Suppressor macrophage treated with lipopolysaccharide for 4 hours (primary cell): Measurements from ENCODE around the gene ST6GALNAC2.
"Not testable (repeated sequence)": the region's sequence is repeated elsewhere in the genome, so short reads cannot be mapped to it uniquely, and the experiment has no call there.

Experiments used
- DNase-seq: peaks from one replicate; pipeline ENCODE4 v3.0.0-alpha.2; 2020

ST6GALNAC2 gene

DNA sequence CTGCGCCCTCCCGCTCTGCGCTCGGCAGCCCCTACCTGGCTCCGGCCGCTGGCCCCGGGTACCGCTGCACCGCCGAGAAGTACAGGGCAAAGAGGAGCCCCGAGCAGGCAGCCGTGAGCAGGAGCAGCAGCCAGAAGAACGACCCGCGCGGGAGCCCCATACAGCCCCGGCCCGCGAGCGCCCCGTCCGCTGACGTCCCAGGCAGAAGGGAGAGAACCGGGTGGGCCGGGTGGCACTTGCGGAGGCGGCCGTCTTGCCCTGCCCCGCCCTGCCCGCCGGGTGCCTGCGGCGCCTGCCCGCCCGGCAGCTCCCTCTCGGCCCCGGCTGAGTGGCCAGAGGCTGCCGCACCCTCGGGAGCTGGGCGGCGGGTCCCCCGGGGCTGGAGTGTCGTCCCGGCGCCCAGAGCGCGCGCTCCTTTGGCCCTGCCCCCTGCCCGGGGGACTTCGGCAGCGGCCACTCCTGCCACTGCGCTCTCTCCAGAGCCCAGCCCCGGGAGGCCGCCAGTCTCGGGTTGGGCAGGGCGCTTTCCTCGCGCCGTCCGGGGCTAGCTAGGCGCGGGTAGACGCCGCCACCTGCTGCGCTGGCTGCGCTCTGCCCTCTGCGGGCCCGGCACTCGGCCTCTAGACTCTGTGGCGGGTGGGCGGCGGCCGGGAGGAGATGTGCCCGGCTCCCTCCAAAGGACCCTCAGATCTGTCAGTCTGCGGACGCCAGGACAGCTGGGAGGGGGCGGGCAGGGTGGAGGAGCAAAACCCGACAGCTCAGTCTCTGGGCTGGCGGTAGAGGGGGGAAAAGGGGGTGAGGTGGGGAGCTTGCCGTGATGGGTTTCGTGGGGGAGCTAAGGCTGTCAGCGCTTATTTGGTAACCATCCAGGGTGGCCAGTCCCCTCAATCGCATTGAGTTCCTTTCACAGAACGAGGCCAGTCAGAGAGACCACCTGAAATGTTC, at the start of gene ST6GALNAC2:
Gene ST6GALNAC2 (minus strand): TSS at position 212 of the 945 bp plus-strand sequence. CDS start 52 bp downstream, at position 160.
- DNase-seq: peak; percentile 82

DNA sequence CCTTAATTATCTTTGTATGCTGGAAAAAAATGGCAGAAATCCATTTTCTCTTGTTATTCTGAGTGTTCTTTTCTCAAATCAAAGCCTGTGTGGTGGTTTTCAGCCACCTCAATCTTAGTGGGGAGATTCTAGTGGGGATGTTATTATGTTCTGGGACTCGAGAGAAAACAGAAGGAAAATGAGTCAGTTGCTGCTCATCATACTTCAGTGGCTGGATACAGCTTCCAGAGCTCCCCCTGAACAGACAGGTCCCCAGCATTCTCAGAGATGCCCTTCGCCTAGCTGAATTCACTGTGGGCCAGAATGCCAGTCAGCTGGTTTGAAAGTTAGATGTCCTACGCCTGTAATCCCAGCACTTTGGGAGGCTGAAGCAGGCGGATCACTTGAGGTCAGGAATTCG, 49.4 kb upstream of the ST6GALNAC2 start:
- no peak for DNase-seq

DNA sequence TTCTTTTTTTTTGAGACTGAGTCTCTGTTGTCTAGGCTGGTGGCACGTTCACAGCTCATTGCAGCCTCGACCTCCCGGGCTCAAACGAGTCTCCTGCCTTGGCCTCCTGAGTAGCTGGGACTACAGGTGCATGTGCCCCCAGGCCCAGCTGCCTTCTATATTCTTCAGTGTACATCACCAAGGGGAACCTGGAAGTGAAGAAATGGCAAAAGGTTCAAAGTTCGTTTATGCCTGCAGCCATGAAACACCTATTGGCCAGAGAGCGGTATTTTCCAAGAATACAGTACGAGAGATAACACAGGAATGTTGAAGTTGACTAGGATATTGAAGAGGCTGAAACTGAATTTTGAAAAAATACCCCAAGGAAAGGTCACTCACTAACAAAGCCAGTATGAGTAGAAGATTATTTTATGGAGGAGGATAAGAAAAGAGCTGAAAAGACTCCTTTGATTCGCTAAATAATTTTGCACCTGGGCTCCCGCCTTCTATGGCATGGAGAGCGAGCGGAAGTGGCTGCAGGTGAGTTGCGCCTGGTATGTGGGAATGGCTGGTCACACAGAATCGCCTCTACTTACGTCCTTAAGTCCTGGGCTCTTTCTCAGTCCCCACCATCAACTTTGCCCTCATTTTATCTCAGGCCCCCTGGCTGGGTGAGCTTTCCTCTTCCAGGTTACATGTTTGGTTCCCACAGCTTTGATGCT, 48.1 kb upstream of the ST6GALNAC2 start:
- no peak for DNase-seq

DNA sequence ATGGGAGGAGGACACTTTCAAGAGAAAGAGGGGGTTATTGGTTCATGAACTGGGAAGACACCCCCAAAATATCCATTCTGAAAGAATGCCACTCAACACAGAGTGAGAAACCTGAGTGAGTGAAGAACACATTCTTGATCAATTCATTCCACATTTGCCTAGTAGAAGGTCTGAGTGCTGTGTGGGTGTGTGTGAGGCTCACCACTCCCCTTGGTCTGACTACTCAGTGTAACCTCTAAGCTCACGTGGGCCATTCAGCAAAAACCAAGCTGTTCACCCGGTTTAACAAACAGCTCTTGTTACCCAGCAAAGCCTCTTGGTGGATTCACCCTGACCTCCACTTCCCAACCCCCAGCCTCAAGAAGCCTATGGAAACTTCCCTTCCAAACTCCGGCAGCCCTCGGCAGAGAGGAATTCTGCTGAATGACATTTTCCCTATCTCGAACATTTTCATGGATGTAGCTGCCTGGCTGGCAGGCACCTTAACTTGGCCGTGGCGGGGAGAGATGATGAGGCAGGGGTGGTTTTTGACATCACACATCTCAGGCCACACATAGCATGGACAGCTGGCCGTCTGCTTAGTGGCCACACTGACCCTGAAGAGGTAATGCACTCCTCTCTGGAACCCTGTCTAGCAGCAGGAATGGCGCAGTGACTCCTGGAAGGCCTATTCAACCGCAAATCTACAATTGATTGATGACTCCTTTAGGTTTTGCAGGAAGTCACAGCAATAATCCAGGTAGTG, 46.3 kb upstream of the ST6GALNAC2 start:
- no peak for DNase-seq

DNA sequence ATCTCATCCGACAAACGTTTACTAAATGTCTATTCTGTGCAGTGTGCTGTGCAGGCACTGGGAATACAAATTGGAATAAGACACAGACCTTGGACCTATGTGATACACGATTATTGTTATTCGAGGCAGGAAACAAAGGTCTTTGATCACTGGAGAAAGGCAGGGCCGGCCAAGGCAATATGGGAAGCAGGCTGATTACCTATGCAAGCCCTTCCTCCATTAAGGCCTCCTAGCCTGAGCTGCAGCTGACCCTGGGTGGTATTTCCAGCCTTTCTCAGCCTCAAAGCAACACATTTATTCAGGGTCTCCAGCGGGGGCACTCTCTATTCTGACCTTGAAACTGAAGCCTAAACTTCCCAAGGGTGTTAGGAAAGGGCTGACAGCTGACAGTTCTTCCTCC, 44.5 kb upstream of the ST6GALNAC2 start:
- DNase-seq: no peak

DNA sequence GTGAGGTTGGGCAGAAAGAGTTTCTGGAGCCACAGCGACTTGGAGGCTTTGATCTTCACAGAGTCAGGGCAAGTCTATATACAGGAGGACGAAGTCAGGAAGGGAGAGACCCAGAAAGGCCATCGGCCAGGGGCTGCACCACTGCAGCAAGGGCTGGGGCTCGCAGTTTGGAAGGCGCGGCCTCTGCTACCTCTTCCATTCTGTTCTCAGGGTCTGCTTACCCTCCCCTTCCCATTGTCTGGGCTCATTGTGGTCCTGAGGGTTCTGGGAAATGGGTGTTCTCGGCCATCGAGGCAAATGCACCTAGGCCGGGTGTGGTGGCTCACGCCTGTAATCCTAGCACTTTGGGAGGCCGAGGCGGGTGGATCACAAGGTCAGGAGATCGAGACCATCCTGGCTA, 41.9 kb upstream of the ST6GALNAC2 start:
- no peak for DNase-seq

DNA sequence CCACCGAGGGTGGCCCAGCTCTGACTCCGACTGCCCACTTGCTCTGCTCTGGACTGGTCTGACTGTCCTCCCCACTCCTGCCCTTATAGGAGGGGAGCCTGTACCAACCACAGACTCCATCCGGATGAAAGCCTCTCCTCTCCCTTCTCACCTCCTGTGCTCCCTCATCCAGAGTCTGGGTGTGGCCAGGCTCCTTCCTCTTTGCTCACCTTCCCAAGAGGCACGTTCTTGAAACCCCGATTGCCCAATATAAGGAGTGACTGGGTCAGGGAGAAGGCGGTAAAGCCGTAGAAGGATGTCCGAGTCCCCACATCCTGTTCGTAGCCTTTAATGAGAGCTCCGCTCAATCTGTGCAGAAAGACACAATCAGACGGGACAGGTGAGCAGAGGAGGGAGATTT, 40.8 kb upstream of the ST6GALNAC2 start:
- DNase-seq: no peak

DNA sequence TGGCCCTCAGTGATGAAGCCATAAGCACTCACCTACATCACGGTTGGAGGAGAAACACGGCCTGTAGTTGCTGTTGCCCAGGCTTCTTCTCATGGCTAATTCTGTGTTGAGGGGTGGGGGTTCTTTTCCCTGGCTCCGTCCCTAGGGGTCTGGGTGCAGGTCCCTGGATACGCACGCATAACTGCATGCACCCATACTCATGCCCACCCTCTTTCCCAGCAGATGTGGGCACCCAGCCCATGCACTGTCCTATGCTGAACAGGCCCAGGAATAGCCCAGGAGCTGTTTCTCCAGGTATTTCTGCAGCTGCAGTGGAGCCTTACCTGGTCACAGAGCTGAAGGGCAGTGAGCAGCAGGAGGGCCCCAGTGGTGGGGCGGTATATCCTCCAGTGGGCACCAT, 39.8 kb upstream of the ST6GALNAC2 start:
- no peak for DNase-seq

DNA sequence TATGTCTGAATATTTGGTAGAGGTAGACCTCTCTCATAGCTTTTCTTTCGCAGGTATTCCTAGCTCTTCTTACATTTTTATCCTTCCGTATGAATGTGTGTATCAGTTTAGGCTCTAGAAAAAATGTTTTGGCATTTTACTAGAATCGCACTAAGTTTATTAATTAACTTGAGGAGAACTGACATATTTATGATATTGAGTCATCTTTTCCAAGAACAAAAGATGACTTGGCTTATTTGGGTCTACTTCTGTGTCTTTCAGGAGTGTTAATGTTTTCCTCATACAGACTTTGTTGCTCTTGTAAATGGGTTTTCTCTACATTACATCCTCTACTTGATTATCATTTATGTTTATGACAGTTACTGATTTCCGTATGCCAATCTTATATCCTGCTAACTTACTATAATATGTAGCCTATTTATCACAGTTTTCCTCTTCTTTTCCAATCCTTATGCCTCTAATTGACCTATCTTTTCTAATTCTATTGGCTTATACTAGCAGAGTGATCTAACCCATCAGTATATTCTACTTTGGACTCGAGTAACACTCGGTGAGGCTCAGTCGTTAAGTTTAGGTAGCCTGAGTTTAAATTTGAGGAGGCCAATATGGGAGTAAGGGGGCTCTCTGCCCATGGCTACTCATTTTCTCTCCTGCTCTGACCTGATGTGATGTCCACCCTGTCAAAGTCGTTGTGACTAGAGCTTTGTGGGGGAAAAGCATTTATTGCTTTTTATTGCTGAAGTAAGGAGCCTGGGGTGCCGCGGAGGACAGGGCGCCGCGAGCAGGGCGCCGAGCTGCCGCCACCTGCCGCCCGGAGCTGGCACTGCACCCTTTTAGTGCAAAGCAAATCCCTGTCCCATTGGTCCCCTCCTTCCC, 37.8 kb upstream of the ST6GALNAC2 start:
- peak; percentile 85 for DNase-seq

DNA sequence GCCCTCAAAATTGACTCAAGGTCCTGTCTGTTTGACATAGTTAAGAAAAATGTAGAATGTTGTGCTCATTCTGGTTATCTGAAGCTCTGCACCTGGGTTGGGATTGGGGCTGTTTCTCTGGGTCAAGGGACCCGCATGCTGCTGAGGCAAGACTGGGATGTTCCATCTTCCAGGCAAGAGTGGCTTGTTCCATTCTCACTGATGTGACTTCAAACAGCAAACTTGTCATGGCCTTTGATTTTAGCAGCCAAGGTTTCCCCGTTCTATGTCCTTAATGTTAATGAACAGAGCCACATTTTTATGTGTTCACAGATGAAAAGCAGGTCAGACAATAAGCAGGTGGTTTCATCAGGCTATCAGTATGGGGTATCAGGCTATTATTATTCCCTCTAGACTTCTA, 32.2 kb upstream of the ST6GALNAC2 start:
- no peak for DNase-seq

DNA sequence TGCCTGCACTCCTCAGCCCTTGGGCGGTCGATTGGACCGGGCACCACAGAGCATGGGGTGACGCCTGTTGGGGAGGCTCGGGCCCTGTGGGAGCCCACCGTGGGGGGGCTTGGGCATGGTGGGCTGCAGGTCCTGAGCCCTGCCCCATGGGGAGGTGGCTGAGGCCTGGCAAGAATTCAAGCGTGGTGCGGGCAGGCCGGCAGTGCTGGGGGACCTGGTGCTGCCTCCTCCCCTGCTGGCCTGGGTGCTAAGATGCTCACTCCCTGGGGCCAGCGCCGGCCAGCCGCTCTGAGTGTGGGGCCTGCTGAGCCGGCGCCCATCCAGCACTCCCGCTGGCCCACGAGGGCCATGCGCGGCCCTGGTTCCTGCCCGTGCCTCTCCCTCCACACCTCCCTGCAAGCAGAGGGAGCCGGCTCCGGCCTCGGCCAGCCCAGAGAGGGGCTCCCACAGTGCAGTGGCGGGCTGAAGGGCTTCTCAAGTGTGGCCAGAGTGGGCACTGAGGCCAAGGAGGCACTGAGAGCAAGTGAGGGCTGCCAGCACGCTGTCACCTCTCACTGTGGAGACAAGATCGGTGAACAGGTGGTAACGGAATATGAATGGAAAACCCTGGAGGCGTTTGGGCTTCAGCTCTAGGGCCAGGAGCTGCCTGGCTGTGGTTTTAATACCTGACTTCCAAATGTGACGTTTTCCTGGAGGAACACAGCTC, 29.4 kb upstream of the ST6GALNAC2 start:
- no peak for DNase-seq

DNA sequence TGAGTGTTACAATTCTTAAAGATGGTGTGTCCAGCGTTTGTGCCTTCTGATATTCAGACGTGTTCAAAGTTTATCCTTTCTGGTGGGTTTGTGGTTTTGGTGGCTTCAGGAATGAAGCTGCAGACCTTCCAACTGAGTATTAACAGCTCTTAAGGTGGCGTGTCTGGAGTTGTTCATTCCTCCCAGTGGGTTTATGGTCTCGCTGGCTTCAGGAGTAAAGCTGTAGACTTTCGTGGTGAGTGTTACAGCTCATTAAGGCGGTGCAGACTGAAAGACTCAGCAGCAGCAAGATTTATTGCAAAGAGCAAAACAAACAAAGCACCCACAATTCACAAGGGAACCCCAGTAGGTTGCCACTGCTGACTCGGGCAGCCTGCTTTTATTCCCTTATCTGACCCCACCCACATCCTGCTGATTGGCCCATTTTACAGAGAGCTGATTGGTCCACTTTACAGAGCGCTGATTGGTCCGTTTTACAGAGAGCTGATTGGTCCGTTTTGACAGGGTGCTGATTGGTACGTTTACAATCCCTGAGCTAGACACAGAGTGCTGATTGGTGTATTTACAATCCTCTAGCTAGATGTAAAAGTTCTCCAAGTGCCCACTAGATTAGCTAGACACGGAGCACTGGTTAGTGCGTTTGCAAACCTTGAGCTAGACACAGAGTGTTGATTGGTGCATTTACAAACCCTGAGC, 28.6 kb upstream of the ST6GALNAC2 start:
- DNase-seq: not testable (repeated sequence)

DNA sequence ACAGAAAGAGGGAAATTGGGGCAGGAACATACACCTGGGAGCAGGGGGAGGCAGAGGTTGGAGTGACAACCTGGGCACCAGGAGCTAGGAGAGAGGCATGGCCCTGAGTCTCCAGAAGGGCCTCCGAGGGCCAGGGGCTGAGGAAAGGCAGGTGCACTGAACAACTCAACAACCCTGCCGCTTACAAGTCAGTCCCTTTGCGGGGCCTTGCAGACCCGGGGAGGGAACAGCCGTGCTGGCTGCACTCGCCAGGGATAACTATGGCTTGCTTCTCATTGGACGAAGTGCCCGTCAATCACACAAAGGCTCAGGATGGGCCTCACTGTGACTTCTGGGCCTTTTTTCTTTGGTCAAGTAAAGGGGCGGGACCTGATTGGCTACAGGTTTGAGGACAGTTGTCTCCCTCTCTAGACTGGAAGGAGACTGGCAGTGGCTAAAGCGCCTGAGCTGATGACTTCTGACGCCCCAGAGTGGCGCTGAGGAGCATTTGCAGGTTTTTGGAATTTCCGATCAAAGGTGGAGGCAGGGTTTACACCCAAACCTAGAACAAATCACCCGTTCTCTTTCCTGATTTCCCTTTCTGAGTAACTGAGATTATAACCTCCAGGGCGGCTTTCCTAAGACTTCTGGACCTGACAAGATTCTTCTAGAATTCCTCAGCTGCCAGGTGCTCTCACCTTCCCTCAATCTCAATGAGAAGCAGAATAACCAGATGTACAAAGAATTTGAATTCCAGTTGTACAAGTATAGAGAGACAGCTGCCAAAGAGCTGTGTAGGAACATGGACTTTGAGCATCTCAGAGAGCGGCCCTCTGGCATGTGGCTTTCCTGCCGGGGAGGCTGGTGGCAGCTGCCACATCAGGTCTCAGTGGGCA, 27.6 kb upstream of the ST6GALNAC2 start:
- DNase-seq: no peak

DNA sequence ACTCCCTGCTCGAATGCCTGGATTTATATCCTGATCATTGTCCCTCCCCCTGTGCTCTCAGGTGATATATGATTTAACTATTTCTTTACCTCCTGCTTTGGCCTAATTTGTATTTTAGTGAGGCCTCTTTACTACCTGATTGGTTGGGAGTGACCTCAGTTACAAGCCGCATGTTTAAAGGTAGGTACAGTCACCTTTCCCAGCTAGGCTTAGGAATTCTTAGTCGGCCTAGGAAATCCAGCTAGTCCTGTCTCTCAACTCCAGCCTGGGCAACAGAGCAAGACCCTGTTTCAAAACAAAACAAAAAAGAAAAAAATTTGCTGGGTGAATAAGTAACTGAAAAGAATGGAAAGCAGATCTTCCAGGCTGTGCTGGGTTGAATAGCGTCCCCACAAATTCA, 26.8 kb upstream of the ST6GALNAC2 start:
- no peak for DNase-seq

DNA sequence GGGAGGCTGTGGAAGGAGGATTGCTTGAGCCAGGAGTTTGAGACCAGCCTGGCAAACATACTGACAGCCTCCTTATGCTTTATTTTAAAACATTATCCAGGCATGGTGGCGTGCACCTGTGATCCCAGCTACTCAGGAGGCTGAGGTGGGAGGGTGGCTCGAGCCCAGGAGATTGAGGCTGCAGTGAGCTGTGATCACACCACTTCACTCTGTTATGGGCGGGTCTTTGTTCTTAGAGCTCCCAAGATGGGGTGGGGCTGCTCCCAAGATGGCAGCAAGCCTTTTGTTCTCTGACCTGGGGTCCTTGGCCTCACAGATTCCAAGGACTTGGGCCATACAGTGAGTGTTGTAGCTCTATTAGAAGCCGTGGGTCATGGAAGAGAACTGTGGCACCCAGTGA, 26.1 kb upstream of the ST6GALNAC2 start:
- DNase-seq: no peak

DNA sequence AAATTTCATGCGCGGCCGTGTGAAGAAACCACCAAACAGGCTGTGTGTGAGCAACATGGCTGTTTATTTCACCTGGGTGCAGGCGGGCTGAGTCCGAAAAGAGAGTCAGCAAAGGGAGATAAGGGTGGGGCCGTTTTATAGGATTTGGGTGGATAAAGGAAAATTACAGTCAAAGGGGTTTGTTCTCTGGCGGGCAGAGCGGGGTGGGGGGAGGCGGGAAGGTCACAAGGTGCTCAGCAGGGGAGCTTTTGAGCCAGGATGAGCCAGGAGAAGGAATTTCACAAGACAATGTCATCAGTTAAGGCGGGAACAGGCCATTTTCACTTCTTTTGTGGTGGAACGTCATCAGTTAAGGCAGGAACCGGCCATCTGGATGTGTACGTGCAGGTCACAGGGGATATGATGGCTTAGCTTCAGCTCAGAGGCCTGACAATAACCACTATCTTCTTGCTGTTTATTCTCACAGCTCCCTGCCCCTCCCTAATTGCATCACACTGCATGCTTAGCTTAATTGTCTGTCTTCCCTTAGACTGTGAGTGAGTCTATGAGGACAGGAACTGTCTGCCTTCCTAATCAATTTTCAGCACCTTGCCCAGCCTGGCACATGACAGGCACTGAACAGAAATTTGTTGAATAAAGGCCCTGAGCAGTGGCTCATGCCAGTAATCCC, 25.6 kb upstream of the ST6GALNAC2 start:
- not testable (repeated sequence) for DNase-seq

DNA sequence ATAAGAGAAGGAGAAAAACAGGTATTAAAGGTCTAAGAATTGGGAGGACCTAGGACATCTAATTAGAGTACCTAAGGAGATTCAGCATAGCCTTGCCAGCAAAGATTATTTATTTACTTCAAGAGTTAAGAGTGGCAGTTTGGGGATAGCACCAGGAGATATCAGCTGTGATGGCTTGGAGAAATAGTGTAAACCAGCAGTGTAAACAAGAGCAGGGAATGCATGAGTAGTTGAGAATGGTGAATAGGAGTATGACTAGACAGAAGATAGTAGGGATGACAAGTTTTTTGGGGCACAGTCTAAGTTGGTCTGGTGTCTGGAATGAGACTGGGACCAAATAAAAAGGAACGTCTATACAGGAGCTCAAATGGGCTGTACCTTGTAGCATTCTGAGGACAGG, 21.0 kb upstream of the ST6GALNAC2 start:
- not testable (repeated sequence) for DNase-seq

DNA sequence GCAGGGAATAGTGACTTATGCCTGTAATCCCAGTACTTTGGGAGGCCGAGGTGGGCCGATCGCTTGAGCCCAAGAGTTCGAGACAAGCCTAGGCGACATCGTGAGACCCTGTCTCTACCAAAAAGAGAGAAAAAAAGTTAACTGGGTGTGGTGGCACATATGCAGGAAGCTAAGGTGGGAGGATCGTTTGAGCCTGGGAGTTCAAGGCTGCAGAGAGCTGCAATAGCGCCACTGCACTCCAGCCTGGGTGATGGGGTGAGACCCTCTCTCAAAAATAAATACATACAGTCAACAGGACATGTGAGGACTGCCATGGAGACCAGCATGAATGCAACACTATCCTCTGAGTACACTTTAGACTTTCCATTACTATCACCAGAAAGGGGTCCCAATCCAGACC, 15.4 kb upstream of the ST6GALNAC2 start:
- DNase-seq: no peak

DNA sequence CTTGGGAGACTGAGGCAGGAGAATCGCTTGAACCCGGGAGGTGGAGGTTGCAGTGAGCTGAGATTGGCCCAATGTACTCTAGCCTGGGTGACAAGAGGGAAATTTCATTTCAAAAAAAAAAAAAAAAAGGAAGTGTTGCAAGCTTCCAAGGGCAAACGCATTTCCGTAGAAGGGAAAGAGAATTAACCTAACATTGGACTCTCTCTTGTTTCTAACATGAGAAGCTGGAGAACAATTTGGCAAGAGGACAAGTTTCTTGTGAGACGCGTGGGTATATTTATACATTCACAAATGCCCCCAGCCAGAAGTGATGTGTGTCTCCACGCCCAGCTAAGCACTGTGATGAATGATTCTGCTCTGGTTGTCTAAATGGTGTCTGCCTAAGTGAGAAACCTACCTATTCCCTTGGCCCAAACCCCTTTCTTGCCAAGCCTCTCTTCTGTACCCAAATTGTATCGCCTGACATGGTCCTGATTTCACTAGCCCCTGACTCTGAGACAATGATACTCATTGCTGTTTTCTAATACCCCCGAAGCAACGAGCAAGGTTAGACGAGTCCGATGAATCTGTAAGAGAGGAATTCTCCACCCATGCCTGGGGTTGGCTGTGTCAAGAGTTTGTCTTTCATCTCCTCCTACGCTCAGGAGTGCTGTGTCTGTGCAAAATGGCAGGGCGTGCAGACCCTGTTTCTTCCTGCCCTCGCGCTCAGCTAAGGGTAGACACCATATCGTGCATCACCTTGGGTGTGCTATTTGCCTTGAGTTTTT, 14.2 kb upstream of the ST6GALNAC2 start:
- peak; percentile 93 for DNase-seq
